Measurements from ENCODE around the gene ARHGEF19. TPM values are rescaled to one million over a fixed set of nuclear protein-coding genes. Genes with fewer than 3 reads are reported as not detected.

The ARHGEF19 gene
- total and polyA plus RNA-seq, 9 of the 15 experiments (the other 6 are each of a cell fraction or from before 2014, with no cell fraction given): 0.73 to 21.0 (median 5.2) TPM

GRCh38 chr1:16204634-16205333 is 7.7 kb downstream of the ARHGEF19 start (continued):
- TF ChIP-seq KLF6 (CRISPR knock-in tag; IDR thresholded peaks at IDR 0.05; ENCODE audit: borderline replicate concordance) (no peak), CTCFL (IDR thresholded peaks at IDR 0.05; ENCODE audit: borderline replicate concordance, insufficient read depth, low read depth, low read length, poor library complexity, severe bottlenecking) (peak; percentile 40), JUND (IDR thresholded peaks at IDR 0.05; ENCODE audit: borderline replicate concordance, low read depth, low read length) (no peak), JUND (tag; IDR thresholded peaks at IDR 0.05; ENCODE audit: borderline replicate concordance, low read depth, low read length) (no peak), ETV5 (CRISPR knock-in tag; IDR thresholded peaks at IDR 0.05; ENCODE audit: low read depth) (no peak), EP400 (IDR thresholded peaks at IDR 0.05) (no peak), KDM1A (IDR thresholded peaks at IDR 0.05) (no peak), ZNF57 (CRISPR knock-in tag; IDR thresholded peaks at IDR 0.05) (no peak), PHF20 (IDR thresholded peaks at IDR 0.05; ENCODE audit: partially characterized antibody) (no peak), REST (IDR thresholded peaks at IDR 0.05; ENCODE audit: borderline replicate concordance) (peak; percentile 50; the same call in 1 of the 2 replicates), REST (CRISPR knock-in tag; IDR thresholded peaks at IDR 0.05; ENCODE audit: low read depth) (no peak), TFAP4 (CRISPR knock-in tag; IDR thresholded peaks at IDR 0.05; ENCODE audit: borderline replicate concordance) (peak; percentile 63; the same call in 1 of the 2 replicates), LCOR (CRISPR knock-in tag; IDR thresholded peaks at IDR 0.05) (no peak), ZNF551 (CRISPR knock-in tag; IDR thresholded peaks at IDR 0.05) (no peak), SMC3 (conservative IDR thresholded peaks at IDR 0.05; ENCODE audit: insufficient read depth, low read depth, low read length) (peak; percentile 73)

All from K562 (cell line).